H1 (cell line): ENCODE results near the gene DHRS13. TPM values are rescaled to one million over a fixed set of nuclear protein-coding genes. Genes with fewer than 3 reads are reported as not detected.
A peak's percentile ranks its signal among the peaks of the same experiment; 100 is the strongest.

Source experiments
- CTCF ChIA-PET: fragments of 300-600 bp; sonication (Branson Sonifier 250); formaldehyde crosslinking; loops from one replicate; lab custom pipeline; 2021; ENCODE audit not compliant: partially characterized antibody; lab: Charles Lee
- POLR2A ChIA-PET: fragments of 300-600 bp; sonication (Branson Sonifier 250); formaldehyde crosslinking; loops from one replicate; lab custom pipeline; 2021; ENCODE audit warnings: inconsistent platforms; ENCODE audit not compliant: partially characterized antibody; lab: Charles Lee
- DNase-seq, 2 experiments: peaks; one replicate each; pipeline versions ENCODE4 v3.0.0 to v3.0.0-alpha.2; 2010 to 2022; ENCODE audit warnings: low spot score in 2 of 2, low read depth in 1 of 2, mixed read lengths in 1 of 2
- FAIRE-seq: peaks from 2 replicates; lab custom pipeline; 2011; peaks lifted over from hg19 to GRCh38; lab: Jason Lieb, UNC
- H2AFZ ChIP-seq: 2 replicates; pipeline ENCODE4 v1.8.1; 2012; ENCODE audit warnings: low read length, inconsistent platforms
- H2AK5ac ChIP-seq: 2 replicates; pipeline ENCODE4 v1.6.1; 2013; ENCODE audit warnings: low read depth, low read length
- H2BK120ac ChIP-seq: replicated peaks from 2 replicates; pipeline ENCODE3; 2013; ENCODE audit warnings: low read depth, low read length, inconsistent platforms
- H2BK12ac ChIP-seq: 2 replicates; pipeline ENCODE4 v1.6.1; 2013; ENCODE audit warnings: low read depth, low read length
- H2BK15ac ChIP-seq: 2 replicates; pipeline ENCODE4 v1.6.1; 2013; ENCODE audit warnings: low read length
- H2BK20ac ChIP-seq: 2 replicates; pipeline ENCODE4 v1.6.1; 2013; ENCODE audit warnings: low read length
- H2BK5ac ChIP-seq: 2 replicates; pipeline ENCODE4 v1.6.1; 2013; ENCODE audit warnings: low read depth, low read length
- H3K14ac ChIP-seq: 2 replicates; pipeline ENCODE4 v1.6.1; 2013; ENCODE audit warnings: inconsistent platforms; ENCODE audit not compliant: insufficient read length
- H3K18ac ChIP-seq: 2 replicates; pipeline ENCODE4 v1.6.1; 2013; ENCODE audit warnings: low read length; ENCODE audit errors: extremely low read depth
- H3K23ac ChIP-seq: 2 replicates; pipeline ENCODE4 v1.6.1; 2013; ENCODE audit warnings: inconsistent platforms; ENCODE audit not compliant: insufficient read length
- H3K23me2 ChIP-seq: 2 replicates; pipeline ENCODE4 v1.6.1; 2013; ENCODE audit warnings: low read depth, low read length
- H3K27ac ChIP-seq: 2 replicates; pipeline ENCODE4 v1.6.1; 2011; ENCODE audit warnings: low read depth, low read length, inconsistent platforms
- H3K27me3 ChIP-seq, 4 experiments: replicated peaks in 1 of 4; 1 replicate in 1 of 4; 2 replicates in 3 of 4; pipeline versions ENCODE4 v1.6.1 to v1.8.1; 2011 to 2013; ENCODE audit warnings: low read length in 3 of 4, mild to moderate bottlenecking in 3 of 4, inconsistent platforms in 2 of 4, mixed read lengths in 2 of 4, moderate library complexity in 1 of 4; ENCODE audit not compliant: control insufficient read depth in 3 of 4, insufficient read depth in 3 of 4; ENCODE audit errors: extremely low read depth in 1 of 4
- H3K36me3 ChIP-seq, 4 experiments: 2 replicates each; pipeline versions ENCODE4 v1.6.1 to v1.8.1; 2011 to 2013; ENCODE audit warnings: mild to moderate bottlenecking in 4 of 4, low read length in 3 of 4, moderate library complexity in 2 of 4, control low read depth in 1 of 4, inconsistent platforms in 1 of 4; ENCODE audit not compliant: insufficient read depth in 4 of 4, control insufficient read depth in 2 of 4
- H3K4ac ChIP-seq: replicated peaks from 2 replicates; pipeline ENCODE3; 2013; ENCODE audit warnings: low read length, low read depth, mixed read lengths, inconsistent platforms; ENCODE audit not compliant: insufficient read length
- H3K4me1 ChIP-seq, 4 experiments: replicated peaks in 1 of 4; 1 replicate in 1 of 4; 2 replicates in 3 of 4; pipeline versions ENCODE4 v1.6.1 to v1.8.1; 2011 to 2013; ENCODE audit warnings: low read length in 3 of 4, inconsistent platforms in 2 of 4, mixed read lengths in 1 of 4; ENCODE audit not compliant: insufficient read depth in 4 of 4, control insufficient read depth in 3 of 4
- H3K4me2 ChIP-seq, 2 experiments: 2 replicates each; pipeline versions ENCODE4 v1.6.1 to v1.8.1; 2011 to 2013; ENCODE audit warnings: low read depth in 2 of 2, low read length in 2 of 2, control low read depth in 1 of 2, inconsistent platforms in 1 of 2, mild to moderate bottlenecking in 1 of 2; ENCODE audit not compliant: insufficient read depth in 1 of 2
- H3K4me3 ChIP-seq, 4 experiments: fragments of 200-600, 300-600 bp in 1 of 4; sonication (generic), shearing (Covaris generic), sonication (Bioruptor Twin) in 1 of 4; 2 replicates each; pipeline versions ENCODE4 v1.5.1 to v1.8.1; 2011 to 2016; ENCODE audit warnings: low read length in 4 of 4, low read depth in 3 of 4, control low read depth in 2 of 4, inconsistent platforms in 2 of 4, mild to moderate bottlenecking in 2 of 4, mixed read lengths in 1 of 4, moderate library complexity in 1 of 4; ENCODE audit not compliant: insufficient read depth in 2 of 4; ENCODE audit errors: extremely low read depth in 1 of 4
- H3K56ac ChIP-seq: replicated peaks from 2 replicates; pipeline ENCODE3; 2013; ENCODE audit warnings: low read depth, mild to moderate bottlenecking, mixed read lengths, low read length, inconsistent platforms; ENCODE audit not compliant: insufficient read length
- H3K79me1 ChIP-seq: 2 replicates; pipeline ENCODE4 v1.6.1; 2013; ENCODE audit warnings: low read depth, low read length, control low read depth
- H3K79me2 ChIP-seq, 2 experiments: 2 replicates each; pipeline versions ENCODE4 v1.6.1 to v1.8.1; 2012 to 2013; ENCODE audit warnings: low read length in 2 of 2, mild to moderate bottlenecking in 2 of 2, inconsistent platforms in 1 of 2; ENCODE audit not compliant: insufficient read depth in 2 of 2, control insufficient read depth in 1 of 2
- H3K9ac ChIP-seq, 4 experiments: replicated peaks in 1 of 4; 1 replicate in 1 of 4; 2 replicates in 3 of 4; pipeline versions ENCODE4 v1.6.1 to v1.8.1; 2011 to 2013; ENCODE audit warnings: low read depth in 3 of 4, low read length in 3 of 4, control low read depth in 2 of 4, mild to moderate bottlenecking in 2 of 4, moderate library complexity in 2 of 4, inconsistent platforms in 1 of 4; ENCODE audit errors: extremely low read depth in 1 of 4
- H3K9me3 ChIP-seq, 2 experiments: 2 replicates each; pipeline versions ENCODE4 v1.6.1 to v1.8.1; 2012 to 2013; ENCODE audit warnings: mild to moderate bottlenecking in 2 of 2, moderate library complexity in 2 of 2, control low read depth in 1 of 2, inconsistent platforms in 1 of 2, low read depth in 1 of 2, low read length in 1 of 2, mixed read lengths in 1 of 2; ENCODE audit not compliant: insufficient read depth in 2 of 2
- H4K20me1 ChIP-seq, 2 experiments: replicated peaks in 1 of 2; 2 replicates each; pipeline versions ENCODE3 to v1.8.1; 2011 to 2013; ENCODE audit warnings: inconsistent platforms in 2 of 2, low read length in 2 of 2, mild to moderate bottlenecking in 1 of 2; ENCODE audit not compliant: insufficient read depth in 2 of 2, control insufficient read depth in 1 of 2
- H4K5ac ChIP-seq: 2 replicates; pipeline ENCODE4 v1.6.1; 2013; ENCODE audit warnings: low read length, low read depth, mixed read lengths, inconsistent platforms; ENCODE audit not compliant: insufficient read length
- H4K8ac ChIP-seq: 2 replicates; pipeline ENCODE4 v1.8.0; 2013; ENCODE audit warnings: mild to moderate bottlenecking, moderate library complexity, low read length, inconsistent platforms; ENCODE audit not compliant: insufficient read depth; ENCODE audit errors: extremely low read depth
- H4K91ac ChIP-seq: replicated peaks from 2 replicates; pipeline ENCODE3; 2013; ENCODE audit warnings: low read length, mixed read lengths, inconsistent platforms; ENCODE audit not compliant: insufficient read length
- KDM1A ChIP-seq: fragments of 200-600, 300-600 bp; sonication (generic); IDR thresholded peaks from 2 replicates; pipeline ENCODE4 v1.7.1; 2016; ENCODE audit warnings: mild to moderate bottlenecking, low read length, borderline replicate concordance
- NRF1 ChIP-seq: IDR thresholded peaks from 2 replicates; pipeline ENCODE4 v1.6.1; 2011; ENCODE audit warnings: mild to moderate bottlenecking, low read depth, low read length, improper control_type of control experiment
- SRF ChIP-seq: IDR thresholded peaks from 2 replicates; pipeline ENCODE4 v1.6.1; 2011; ENCODE audit warnings: mild to moderate bottlenecking, low read depth, low read length, moderate library complexity
- TAF1 ChIP-seq: IDR thresholded peaks from 2 replicates; pipeline ENCODE4 v1.6.1; 2011; ENCODE audit warnings: mild to moderate bottlenecking, low read depth, low read length
- TCF12 ChIP-seq: IDR thresholded peaks from 2 replicates; pipeline ENCODE4 v1.6.1; 2011; ENCODE audit warnings: low read depth, mild to moderate bottlenecking, low read length
- WGBS, 2 experiments: shearing (Covaris generic) in 1 of 2; methylation state at CpG; one replicate each; pipeline versions ENCODE4 v1.1.6 to v1.1.7; 2013 to 2015; ENCODE audit warnings: low lambda C conversion rate in 2 of 2, mixed read lengths in 2 of 2, inconsistent platforms in 1 of 2, low coverage in 1 of 2, missing lambda C conversion rate in 1 of 2; ENCODE audit not compliant: insufficient replicate concordance in 2 of 2, insufficient coverage in 1 of 2, insufficient read length in 1 of 2; ENCODE audit errors: extremely low coverage in 1 of 2, missing lambda C conversion rate in 1 of 2; 5-methylcytosine and 5-hydroxymethylcytosine counted together
- polyA plus RNA-seq, 7 experiments: library from polyadenylated mRNA; depleted of rRNA in 3 of 7; stranded (reverse) in 5 of 7; unstranded in 2 of 7; fragments of >200 nt in 5 of 7; fragments of 200-250 nt in 2 of 7; gene quantifications; 1 replicate in 5 of 7; 2 replicates in 1 of 7; 4 replicates in 1 of 7; pipeline versions ENCODE4 v1.2.1 to v1.2.3, GENCODE V29; 2011 to 2013; ENCODE audit warnings: missing spikeins in 2 of 7, mixed read lengths in 2 of 7
- total RNA-seq: library from RNA; stranded (reverse); fragmentation: NEBNext Ultra II Directional; extraction: Animal tissue kit (Norgen Biotek cat#: 25700); gene quantifications from 2 replicates; pipeline ENCODE4 v1.2.1, GENCODE V29; 2021

Gene DHRS13
- total and polyA plus RNA-seq, 2 of the 8 experiments (the other 6 are each of a cell fraction or from before 2014, with no cell fraction given), result 23.7 to 30.0 TPM

DNA sequence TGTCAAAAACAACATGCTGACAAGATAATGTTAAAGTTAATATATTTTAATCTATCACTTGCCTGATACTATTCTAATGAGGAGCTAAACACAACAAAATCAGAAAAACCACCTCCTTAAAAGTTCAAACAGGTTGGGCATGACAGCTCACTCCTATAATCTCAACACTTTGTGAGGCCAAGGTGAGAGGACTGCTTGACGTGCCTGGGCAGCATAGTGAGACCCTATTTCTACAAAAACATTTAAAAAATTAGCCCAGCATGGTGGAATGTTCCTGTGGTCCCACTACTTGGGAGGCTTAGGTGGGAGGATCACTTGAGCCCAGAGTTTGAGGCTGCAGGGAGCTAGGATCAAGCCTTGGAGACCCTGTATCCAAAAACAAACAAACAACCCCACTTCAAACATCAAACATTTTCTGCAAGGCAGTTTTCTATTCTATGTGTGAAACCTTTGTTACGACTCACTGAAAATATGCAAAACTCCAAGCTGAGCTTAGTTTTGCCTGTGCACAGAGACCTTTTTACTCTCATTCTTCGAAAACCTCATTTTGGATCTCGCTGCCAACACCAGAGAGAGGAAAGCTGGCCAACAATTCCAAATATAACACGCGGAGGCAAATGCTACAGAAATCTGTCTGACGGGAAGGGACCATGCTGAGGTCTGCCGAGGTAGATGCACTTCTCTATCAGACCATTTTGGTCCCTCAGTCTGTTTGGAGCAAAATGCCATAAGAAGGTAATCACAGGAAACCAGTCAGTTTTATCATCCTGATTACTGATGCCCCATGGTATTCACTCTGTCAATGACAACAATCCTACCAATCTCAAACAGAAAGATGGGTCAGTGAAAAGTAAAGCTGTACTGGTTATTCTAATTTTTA lies 42.2 kb upstream of the DHRS13 start:
- Histone ChIP-seq H2BK12ac (no peak overlapping the region), H4K20me1 (peaks cover 15% of the 10 kb centered on the region in 2 experiments), H3K9ac (no peak overlapping the region), H3K56ac (no peak overlapping the region), H4K5ac (no peak overlapping the region), H4K8ac (no peak overlapping the region), H3K4me1 (peaks cover 2 to 11% (median 7%) of the 10 kb centered on the region in 4 experiments; a peak in 5 of 7 replicates), H3K27me3 (no peaks in the 10 kb centered on the region), H3K23me2 (no peaks in the 10 kb centered on the region; the same call in 1 of the 2 replicates), H3K14ac (no peak overlapping the region), H2AK5ac (no peak overlapping the region), H2BK15ac (no peak overlapping the region), H3K9me3 (no peaks in the 10 kb centered on the region), H3K23ac (no peak overlapping the region), H3K4me2 (no peak overlapping the region), H2BK120ac (no peak overlapping the region), H3K27ac (no peak overlapping the region), H2BK20ac (no peak overlapping the region), H3K4ac (no peak overlapping the region), H3K79me2 (peaks cover 71 to 100% of the 10 kb centered on the region in 2 experiments), H3K18ac (no peak overlapping the region), H3K4me3 (no peak overlapping the region), H2AFZ (no peak overlapping the region), H2BK5ac (no peak overlapping the region), H4K91ac (no peak overlapping the region), H3K79me1 (peaks cover 6% of the 10 kb centered on the region), H3K36me3 (peaks cover 0 to 29% (median 4%) of the 10 kb centered on the region in 4 experiments; a peak in 4 of 8 replicates)
- ChIA-PET POLR2A (interaction anchor here (0.9 to 6.3 kb wide), 7 partner anchors 10 to 220 kb away, joined by 3 to 73 read pairs (median 4); no protein-coding TSS in a partner anchor), CTCF (interaction anchor here (0.6 to 1.3 kb wide), 6 partner anchors 8 to 1776 kb away, joined by 3 to 6 read pairs (median 3); no protein-coding TSS in a partner anchor)
- DNase-seq (no peak), FAIRE-seq (no peak)
- whole genome bisulfite sequencing, 2 experiments, result 95% methylated on average over 8 of the region's 8 CpGs; no CpG with 5 or more reads in 1 of the 2 experiments
- no peak for TF ChIP-seq TAF1
- no peak for TF ChIP-seq TCF12
- TF ChIP-seq KDM1A, result 0 out of 2 replicates have a peak, but pooled peaks have one; percentile 14
- no peak for TF ChIP-seq SRF
- TF ChIP-seq NRF1, result no peak
